ENCODE results near the gene NUDT5.
"Not testable (repeated sequence)": the region's sequence is repeated elsewhere in the genome, so short reads cannot be mapped to it uniquely, and the experiment has no call there.

The NUDT5 gene

DNA sequence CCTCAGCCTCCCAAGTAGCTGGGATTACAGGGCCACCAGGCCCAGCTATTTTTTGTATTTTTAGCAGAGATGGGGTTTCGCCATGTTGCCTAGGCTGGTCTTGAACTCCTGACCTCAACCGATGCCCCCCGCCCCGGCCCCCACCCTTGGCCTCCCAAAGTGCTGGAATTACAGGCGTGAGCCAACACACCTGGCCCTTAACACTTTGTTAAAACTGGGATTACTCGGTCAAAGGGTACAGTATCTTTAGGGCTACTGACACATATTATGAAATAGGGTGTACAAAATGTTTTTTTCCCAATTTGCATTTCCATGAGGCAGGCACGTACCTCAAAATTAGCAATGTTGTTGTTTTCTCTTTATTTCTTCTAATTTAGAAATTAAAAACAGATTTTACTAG lies 11.5 kb downstream of the NUDT5 start:
- no peak overlapping the region for H3K27ac ChIP-seq (ENCODE audit: insufficient read depth in 1 of 2, low read depth in 1 of 2, low read length in 2 of 2, poor library complexity in 1 of 2, severe bottlenecking in 2 of 2)
- no peak for DNase-seq
- 90% methylated on average over 5 of the region's 7 CpGs for WGBS (ENCODE audit: insufficient coverage)
- no peaks in the 10 kb centered on the region for H3K9me3 ChIP-seq (ENCODE audit: control extremely low read depth in 1 of 5, control insufficient read depth in 4 of 5, insufficient read depth in 2 of 5, low read depth in 1 of 5, low read length in 4 of 5)
- H3K27me3 ChIP-seq (replicated peaks in 2 of 5; ENCODE audit: control insufficient read depth in 4 of 5, insufficient read depth in 5 of 5, low read length in 4 of 5): no peaks in the 10 kb centered on the region
- ChIA-PET POLR2A (interaction anchor here (2.1 kb wide), 1 partner anchor 11 kb away, joined by 7 read pairs; the partner anchor contains the start of genes CDC123 and NUDT5), CTCF (interaction anchor here (1.0 kb wide), 1 partner anchor 31 kb away, joined by 3 read pairs; no protein-coding TSS in a partner anchor)
- H3K4me1 ChIP-seq (ENCODE audit: control extremely low read depth in 1 of 4, control insufficient read depth in 4 of 4, insufficient read depth in 4 of 4, low read length in 3 of 4): peaks cover 7 to 31% (median 17%) of the 10 kb centered on the region in 4 experiments
- H3K36me3 ChIP-seq (ENCODE audit: control insufficient read depth in 4 of 4, insufficient read depth in 4 of 4, low read length in 3 of 4): peaks cover 2 to 49% (median 12%) of the 10 kb centered on the region in 4 experiments
- no peak overlapping the region for H3K4me3 ChIP-seq (ENCODE audit: control insufficient read depth in 1 of 7, extremely low read depth in 1 of 7, insufficient read depth in 4 of 7, low read depth in 2 of 7, low read length in 6 of 7)

DNA sequence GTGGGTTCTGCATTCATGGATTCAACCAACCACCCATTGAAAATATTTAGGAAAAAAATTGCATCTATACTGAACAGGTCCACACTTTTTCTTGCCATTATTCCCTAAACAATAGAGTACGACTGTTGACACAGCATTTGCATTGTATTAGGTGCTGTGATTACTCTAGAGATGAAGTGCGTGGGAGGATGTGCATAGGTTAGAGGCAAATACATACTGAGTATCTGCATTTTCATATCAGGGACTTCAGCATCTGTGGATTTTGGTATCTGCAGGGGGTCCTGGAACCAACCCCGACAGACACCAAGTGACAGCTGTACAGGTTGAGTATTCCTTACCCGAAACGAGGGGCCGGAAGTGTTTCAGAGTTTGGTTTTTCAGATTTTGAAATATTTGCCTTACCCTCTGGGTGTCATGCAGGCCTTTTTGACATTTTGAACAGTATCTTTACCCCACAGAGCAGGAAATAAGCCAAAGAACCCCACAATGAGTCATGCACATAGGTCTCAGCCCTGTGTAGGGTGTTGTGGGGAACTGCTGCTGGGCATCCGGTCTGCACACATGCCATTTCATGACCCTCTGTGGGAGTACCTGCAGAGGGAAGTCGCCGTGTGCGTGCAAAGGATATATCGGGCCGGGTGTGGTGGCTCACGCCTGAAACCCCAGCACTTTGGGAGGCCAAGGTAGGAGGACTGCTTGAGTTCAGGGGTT lies 14.5 kb downstream of the NUDT5 start:
- ChIA-PET POLR2A (interaction anchor here (0.6 to 0.8 kb wide), 2 partner anchors 14 to 114 kb away, joined by 3 to 4 read pairs; partner anchors contain the start of gene NUDT5), CTCF (interaction anchor here (0.6 to 2.9 kb wide), 3 partner anchors 9 to 163 kb away, joined by 3 to 11 read pairs (median 4); partner anchors contain the start of genes CDC123 and NUDT5)
- H3K27me3 ChIP-seq (replicated peaks in 2 of 5; ENCODE audit: control insufficient read depth in 4 of 5, insufficient read depth in 5 of 5, low read length in 4 of 5): no peaks in the 10 kb centered on the region
- no peak overlapping the region for H3K27ac ChIP-seq (ENCODE audit: insufficient read depth in 1 of 2, low read depth in 1 of 2, low read length in 2 of 2, poor library complexity in 1 of 2, severe bottlenecking in 2 of 2)
- peak; percentile 85 to 99 (median 96) for DNase-seq
- H3K4me3 ChIP-seq (ENCODE audit: control insufficient read depth in 1 of 7, extremely low read depth in 1 of 7, insufficient read depth in 4 of 7, low read depth in 2 of 7, low read length in 6 of 7): no peak overlapping the region
- H3K4me1 ChIP-seq (ENCODE audit: control extremely low read depth in 1 of 4, control insufficient read depth in 4 of 4, insufficient read depth in 4 of 4, low read length in 3 of 4): peaks cover 4 to 22% (median 14%) of the 10 kb centered on the region in 4 experiments
- H3K9me3 ChIP-seq (ENCODE audit: control extremely low read depth in 1 of 5, control insufficient read depth in 4 of 5, insufficient read depth in 2 of 5, low read depth in 1 of 5, low read length in 4 of 5): no peaks in the 10 kb centered on the region
- WGBS (ENCODE audit: insufficient coverage): 63% methylated on average over 12 of the region's 13 CpGs
- H3K36me3 ChIP-seq (ENCODE audit: control insufficient read depth in 4 of 4, insufficient read depth in 4 of 4, low read length in 3 of 4): peaks cover 4 to 60% (median 20%) of the 10 kb centered on the region in 4 experiments

DNA sequence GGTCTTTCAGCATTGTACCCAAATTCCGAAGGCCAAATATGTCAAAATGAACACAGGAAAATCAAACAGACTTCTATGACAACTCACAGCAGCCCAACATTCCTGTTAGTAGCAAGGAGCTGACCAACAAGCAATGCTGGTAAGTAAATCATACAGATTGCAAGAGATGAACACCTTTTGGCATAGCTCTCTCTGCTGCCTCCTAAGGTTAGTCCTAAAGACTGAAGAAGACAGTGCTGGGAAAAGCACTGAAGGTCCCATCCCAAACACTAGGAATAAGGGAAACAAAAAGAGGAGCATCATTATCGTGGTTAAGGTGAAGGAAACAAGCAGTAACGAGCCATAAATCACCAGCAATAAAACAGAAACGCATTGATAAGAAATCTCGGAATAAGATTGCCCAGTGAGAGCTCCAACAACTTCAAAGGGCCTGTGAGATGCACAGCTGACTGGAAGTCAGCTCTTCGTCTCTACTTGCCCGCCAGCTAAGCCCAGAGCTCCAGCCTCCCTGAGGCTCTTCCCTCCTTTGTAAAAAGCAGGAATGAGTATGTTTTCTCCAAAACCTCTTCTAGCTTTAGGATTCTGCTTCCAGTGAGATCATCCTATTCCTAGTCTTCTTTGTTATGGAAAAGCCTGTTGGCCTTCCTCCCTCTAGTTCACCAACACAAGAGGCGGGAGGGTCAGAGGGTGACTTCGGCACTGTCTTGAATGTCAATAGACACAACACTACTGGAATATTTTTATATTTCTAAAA lies 15.3 kb downstream of the NUDT5 start:
- DNase-seq: no peak
- no peaks in the 10 kb centered on the region for H3K27me3 ChIP-seq (replicated peaks in 2 of 5; ENCODE audit: control insufficient read depth in 4 of 5, insufficient read depth in 5 of 5, low read length in 4 of 5)
- peaks cover 4 to 18% (median 12%) of the 10 kb centered on the region in 4 experiments for H3K4me1 ChIP-seq (ENCODE audit: control extremely low read depth in 1 of 4, control insufficient read depth in 4 of 4, insufficient read depth in 4 of 4, low read length in 3 of 4)
- H3K36me3 ChIP-seq (ENCODE audit: control insufficient read depth in 4 of 4, insufficient read depth in 4 of 4, low read length in 3 of 4): peaks cover 4 to 52% (median 18%) of the 10 kb centered on the region in 4 experiments
- H3K27ac ChIP-seq (ENCODE audit: insufficient read depth in 1 of 2, low read depth in 1 of 2, low read length in 2 of 2, poor library complexity in 1 of 2, severe bottlenecking in 2 of 2): no peak overlapping the region
- WGBS (ENCODE audit: insufficient coverage): 91% methylated on average over 6 of the region's 9 CpGs
- CTCF ChIA-PET: interaction anchor here (0.6 to 2.9 kb wide), 5 partner anchors 9 to 164 kb away, joined by 3 to 11 read pairs (median 5); partner anchors contain the start of genes CDC123 and NUDT5
- H3K4me3 ChIP-seq (ENCODE audit: control insufficient read depth in 1 of 7, extremely low read depth in 1 of 7, insufficient read depth in 4 of 7, low read depth in 2 of 7, low read length in 6 of 7): no peak overlapping the region
- POLR2A ChIA-PET: interaction anchor here (0.6 to 0.8 kb wide), 2 partner anchors 15 to 113 kb away, joined by 3 to 4 read pairs; partner anchors contain the start of gene NUDT5
- H3K9me3 ChIP-seq (ENCODE audit: control extremely low read depth in 1 of 5, control insufficient read depth in 4 of 5, insufficient read depth in 2 of 5, low read depth in 1 of 5, low read length in 4 of 5): no peaks in the 10 kb centered on the region

DNA sequence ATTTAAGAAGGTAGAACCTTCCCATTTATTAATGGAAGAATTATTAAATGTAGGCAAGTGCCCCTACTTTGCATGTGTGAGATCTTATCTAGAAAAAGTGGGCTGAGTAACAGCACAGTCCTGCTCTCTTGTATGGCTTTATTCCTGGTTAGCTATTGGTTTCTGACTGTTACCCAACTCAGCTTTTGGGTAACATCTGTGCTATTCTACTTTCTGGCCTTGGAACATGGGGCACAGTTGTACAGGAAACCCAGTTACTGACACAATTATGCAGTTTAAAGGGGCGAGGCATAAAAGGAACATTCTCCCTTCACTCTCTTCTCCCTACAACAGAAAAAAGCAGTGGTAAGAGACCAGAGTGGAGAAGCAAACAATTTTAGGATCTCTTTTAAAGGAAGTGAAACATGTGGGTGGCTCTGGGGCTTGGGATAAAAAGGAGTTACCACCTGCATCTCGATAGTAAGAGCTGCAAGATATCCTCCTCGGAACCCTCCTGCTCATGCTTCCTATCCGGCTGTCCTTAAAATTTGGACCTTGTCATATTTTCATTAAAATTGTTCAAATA lies 16.0 kb downstream of the NUDT5 start:
- Histone ChIP-seq H3K27ac (ENCODE audit: insufficient read depth in 1 of 2, low read depth in 1 of 2, low read length in 2 of 2, poor library complexity in 1 of 2, severe bottlenecking in 2 of 2) (no peak overlapping the region), H3K4me3 (ENCODE audit: control insufficient read depth in 1 of 7, extremely low read depth in 1 of 7, insufficient read depth in 4 of 7, low read depth in 2 of 7, low read length in 6 of 7) (no peak overlapping the region), H3K27me3 (replicated peaks in 2 of 5; ENCODE audit: control insufficient read depth in 4 of 5, insufficient read depth in 5 of 5, low read length in 4 of 5) (no peaks in the 10 kb centered on the region), H3K9me3 (ENCODE audit: control extremely low read depth in 1 of 5, control insufficient read depth in 4 of 5, insufficient read depth in 2 of 5, low read depth in 1 of 5, low read length in 4 of 5) (no peaks in the 10 kb centered on the region), H3K36me3 (ENCODE audit: control insufficient read depth in 4 of 4, insufficient read depth in 4 of 4, low read length in 3 of 4) (peaks cover 4 to 52% (median 16%) of the 10 kb centered on the region in 4 experiments), H3K4me1 (ENCODE audit: control extremely low read depth in 1 of 4, control insufficient read depth in 4 of 4, insufficient read depth in 4 of 4, low read length in 3 of 4) (peaks cover 4 to 18% (median 12%) of the 10 kb centered on the region in 4 experiments)
- POLR2A ChIA-PET: no interaction called here
- no peak for DNase-seq
- WGBS (ENCODE audit: insufficient coverage): no CpG with 5 or more reads among the region's 4 CpGs
- CTCF ChIA-PET: interaction anchor here (1.4 to 2.9 kb wide), 5 partner anchors 12 to 166 kb away, joined by 3 to 11 read pairs (median 5); partner anchors contain the start of genes CDC123 and NUDT5

DNA sequence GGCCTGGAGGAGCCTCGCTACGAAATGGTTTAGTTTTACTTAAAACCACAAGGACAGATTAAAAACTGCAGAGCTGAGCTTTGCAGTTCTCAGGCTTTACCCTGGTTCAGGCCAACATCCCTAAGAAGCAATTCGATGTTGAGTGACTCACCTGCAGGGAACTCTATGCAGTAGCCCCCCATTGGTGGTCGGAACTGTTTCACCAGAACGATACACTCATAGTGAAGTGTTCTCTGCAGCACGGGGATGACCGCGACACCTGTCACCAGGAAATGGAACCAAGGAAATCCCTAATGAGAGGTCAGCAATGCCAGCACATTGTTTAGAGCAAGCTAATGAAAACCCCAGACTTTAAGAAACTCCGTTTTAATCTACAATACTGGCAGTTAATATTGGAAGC lies 18.0 kb downstream of the NUDT5 start:
- DNase-seq: no peak
- WGBS (ENCODE audit: insufficient coverage): 97% methylated on average over 8 of the region's 9 CpGs
- Histone ChIP-seq H3K36me3 (ENCODE audit: control insufficient read depth in 4 of 4, insufficient read depth in 4 of 4, low read length in 3 of 4) (peaks cover 7 to 58% (median 24%) of the 10 kb centered on the region in 4 experiments), H3K27me3 (replicated peaks in 2 of 5; ENCODE audit: control insufficient read depth in 4 of 5, insufficient read depth in 5 of 5, low read length in 4 of 5) (no peaks in the 10 kb centered on the region), H3K27ac (ENCODE audit: insufficient read depth in 1 of 2, low read depth in 1 of 2, low read length in 2 of 2, poor library complexity in 1 of 2, severe bottlenecking in 2 of 2) (no peak overlapping the region), H3K9me3 (ENCODE audit: control extremely low read depth in 1 of 5, control insufficient read depth in 4 of 5, insufficient read depth in 2 of 5, low read depth in 1 of 5, low read length in 4 of 5) (no peaks in the 10 kb centered on the region), H3K4me3 (ENCODE audit: control insufficient read depth in 1 of 7, extremely low read depth in 1 of 7, insufficient read depth in 4 of 7, low read depth in 2 of 7, low read length in 6 of 7) (no peak overlapping the region), H3K4me1 (ENCODE audit: control extremely low read depth in 1 of 4, control insufficient read depth in 4 of 4, insufficient read depth in 4 of 4, low read length in 3 of 4) (peaks cover 4 to 18% (median 12%) of the 10 kb centered on the region in 4 experiments)
- ChIA-PET POLR2A (no interaction called here), CTCF (interaction anchor here (1.5 kb wide), 1 partner anchor 8 kb away, joined by 5 read pairs; no protein-coding TSS in a partner anchor)

DNA sequence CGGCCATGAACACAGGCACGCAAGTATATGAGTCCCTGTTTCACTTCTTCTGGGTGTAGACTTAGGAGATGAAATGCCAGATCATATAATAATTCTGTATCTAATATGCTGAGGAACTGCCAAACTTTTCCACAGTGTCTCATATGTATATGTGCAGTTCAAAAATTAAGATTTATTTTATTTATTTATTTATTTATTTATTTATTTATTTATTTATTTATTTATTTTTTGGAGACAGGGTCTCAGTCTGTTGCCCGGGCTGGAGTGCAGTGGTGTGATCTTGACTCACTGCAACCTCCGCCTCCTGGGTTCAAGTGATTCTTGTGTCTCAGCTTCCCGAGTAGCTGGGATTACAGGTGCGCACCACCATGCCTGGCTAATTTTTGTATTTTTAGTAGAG lies 24.2 kb downstream of the NUDT5 start:
- H3K4me3 ChIP-seq (ENCODE audit: control insufficient read depth in 1 of 7, extremely low read depth in 1 of 7, insufficient read depth in 4 of 7, low read depth in 2 of 7, low read length in 6 of 7); DNase-seq; H3K27ac ChIP-seq (ENCODE audit: insufficient read depth in 1 of 2, low read depth in 1 of 2, low read length in 2 of 2, poor library complexity in 1 of 2, severe bottlenecking in 2 of 2); H3K27me3 ChIP-seq (replicated peaks in 2 of 5; ENCODE audit: control insufficient read depth in 4 of 5, insufficient read depth in 5 of 5, low read length in 4 of 5); H3K9me3 ChIP-seq (ENCODE audit: control extremely low read depth in 1 of 5, control insufficient read depth in 4 of 5, insufficient read depth in 2 of 5, low read depth in 1 of 5, low read length in 4 of 5); POLR2A ChIA-PET; H3K4me1 ChIP-seq (ENCODE audit: control extremely low read depth in 1 of 4, control insufficient read depth in 4 of 4, insufficient read depth in 4 of 4, low read length in 3 of 4): not testable (repeated sequence)
- CTCF ChIA-PET: interaction anchor here (1.0 kb wide), 1 partner anchor 9 kb away, joined by 3 read pairs; no protein-coding TSS in a partner anchor
- peaks cover 19 to 67% (median 46%) of the 10 kb centered on the region in 4 experiments for H3K36me3 ChIP-seq (ENCODE audit: control insufficient read depth in 4 of 4, insufficient read depth in 4 of 4, low read length in 3 of 4)
- 100% methylated on average over 1 of the region's 6 CpGs for WGBS (ENCODE audit: insufficient coverage)
